Endometrial microvascular endothelial cells (primary cell): Measurements from ENCODE around the gene SLC36A1. TPM values are rescaled to one million over a fixed set of nuclear protein-coding genes. Genes with fewer than 3 reads are reported as not detected.

Experiments
- in situ Hi-C: cut with HindIII; loops from 2 replicates; pipeline ENCODE4 v1.10.0; 2017; ENCODE audit warnings: low sequenced_read_pairs, low pct_unique_long_range_greater_than_20kb; ENCODE audit errors: inconsistent ontology term
- total RNA-seq: library from RNA; depleted of rRNA; stranded (reverse); fragments of >200 nt; gene quantifications from one replicate; pipeline ENCODE4 v1.2.3, GENCODE V29; 2015; ENCODE audit errors: inconsistent ontology term

Gene SLC36A1
- total RNA-seq, 1 donor from 2014 or later: 5.6 TPM

GRCh38 chr5:151517122-151517920 is 69.9 kb downstream of the SLC36A1 start:
- in situ Hi-C loops: no loop called here

DNA sequence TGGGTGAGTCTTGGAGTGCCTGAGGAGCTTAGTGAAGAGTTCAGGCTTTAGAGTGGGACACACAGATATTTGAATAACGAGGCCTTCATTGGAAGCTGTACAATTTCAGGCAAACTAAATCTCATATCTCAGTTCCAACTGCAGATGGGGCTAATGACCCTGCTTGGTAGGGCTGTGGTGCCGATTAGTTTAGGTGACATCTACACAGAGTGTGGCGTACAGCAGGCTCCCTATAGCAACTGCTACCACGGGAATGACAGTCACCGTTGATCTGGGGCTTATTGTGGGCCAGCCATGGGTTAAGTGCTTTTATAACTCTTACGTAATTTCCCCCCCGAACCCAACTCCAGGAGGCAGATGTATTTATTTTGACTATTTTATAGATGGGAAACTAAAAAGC is 72.9 kb downstream of the SLC36A1 start:
- in situ Hi-C loops: no loop called here

DNA sequence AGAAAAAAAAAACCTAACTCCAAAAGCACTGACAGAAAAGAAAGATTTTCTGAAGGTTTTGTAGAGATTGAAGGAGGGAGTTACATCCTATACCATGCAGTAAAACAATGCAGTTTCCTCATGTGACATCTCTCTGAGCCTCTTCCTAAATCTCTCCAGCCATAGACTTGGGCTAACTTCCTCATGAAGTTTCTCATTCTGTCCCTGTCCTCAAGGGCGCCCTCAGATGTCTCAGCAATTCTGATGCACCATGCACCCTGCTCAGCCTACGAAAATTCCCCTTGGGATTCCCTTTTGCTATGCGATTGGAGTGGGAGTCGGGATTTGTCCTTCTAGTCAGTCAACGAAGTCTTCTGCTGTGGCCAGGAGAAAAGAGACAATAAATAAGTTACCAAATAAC is 74.8 kb downstream of the SLC36A1 start:
- in situ Hi-C loops: no loop called here

DNA sequence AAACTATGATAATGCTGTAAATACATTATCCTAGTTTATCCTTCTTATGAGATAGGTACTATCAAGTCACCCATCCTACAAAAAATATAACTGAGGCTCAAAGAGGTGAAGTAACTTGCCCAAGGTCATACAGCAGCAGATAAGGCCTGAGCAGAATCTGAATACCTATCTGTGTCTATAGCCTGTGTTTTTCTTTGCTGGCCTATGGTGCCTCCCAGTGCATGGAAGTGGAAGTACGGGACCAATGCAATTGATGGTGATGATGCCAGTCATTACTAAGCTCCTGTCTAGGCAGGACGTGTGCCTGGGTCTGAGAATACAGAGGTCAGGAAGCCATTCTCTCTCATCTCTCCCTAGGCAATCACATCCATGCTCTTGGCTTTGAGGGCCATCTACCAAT is 75.9 kb downstream of the SLC36A1 start:
- in situ Hi-C loops: no loop called here

- in situ Hi-C loops: no loop called here
Observed at GRCh38 chr5:151528153-151528552, 80.8 kb downstream of the SLC36A1 start.

- in situ Hi-C loops: no loop called here
Observed at GRCh38 chr5:151528996-151529395, 81.6 kb downstream of the SLC36A1 start.

DNA sequence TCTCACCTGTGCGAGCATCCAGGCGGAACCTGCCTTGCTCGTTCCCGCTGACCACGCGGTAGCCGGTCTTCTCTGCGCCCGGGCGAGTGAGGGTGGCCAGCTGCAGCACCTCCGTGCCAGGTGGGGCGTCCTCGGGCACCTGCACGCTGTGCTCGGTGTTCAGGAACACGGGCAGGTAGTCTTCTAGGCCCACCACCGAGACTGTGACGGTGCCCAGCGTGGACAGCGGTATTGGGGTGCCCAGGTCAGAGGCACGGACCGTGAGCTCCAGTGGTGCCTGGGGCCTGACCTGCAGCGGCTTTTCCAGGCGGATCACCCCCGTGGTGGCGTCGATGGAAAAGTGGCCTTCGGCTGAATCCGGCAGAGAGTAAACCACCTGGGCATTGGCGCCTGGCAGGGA is 84.2 kb downstream of the SLC36A1 start:
- in situ Hi-C loops: no loop called here

DNA sequence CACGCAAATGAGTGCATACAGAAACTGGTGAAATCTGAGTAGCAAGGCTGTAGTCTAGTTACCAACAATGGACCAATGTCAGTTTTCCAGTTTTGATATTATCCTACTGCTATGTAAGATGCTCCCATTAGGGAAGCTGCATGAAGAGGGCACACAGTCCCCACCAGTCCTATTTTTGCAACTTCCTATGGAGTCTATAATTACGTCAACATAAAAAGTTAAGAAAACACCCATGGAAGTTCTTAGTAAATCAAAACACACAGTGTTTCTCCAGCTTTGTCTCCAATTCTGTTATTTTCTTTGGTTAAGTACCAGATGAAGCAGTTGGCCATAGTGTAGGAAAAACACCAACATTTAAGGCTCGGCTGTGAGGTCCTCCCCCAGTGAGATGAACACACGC is 85.0 kb downstream of the SLC36A1 start:
- in situ Hi-C loops: no loop called here

- in situ Hi-C loops: no loop called here
Observed at GRCh38 chr5:151534350-151534749, 86.9 kb downstream of the SLC36A1 start.

- in situ Hi-C loops: no loop called here
Observed at GRCh38 chr5:151537044-151537443, 89.6 kb downstream of the SLC36A1 start.

DNA sequence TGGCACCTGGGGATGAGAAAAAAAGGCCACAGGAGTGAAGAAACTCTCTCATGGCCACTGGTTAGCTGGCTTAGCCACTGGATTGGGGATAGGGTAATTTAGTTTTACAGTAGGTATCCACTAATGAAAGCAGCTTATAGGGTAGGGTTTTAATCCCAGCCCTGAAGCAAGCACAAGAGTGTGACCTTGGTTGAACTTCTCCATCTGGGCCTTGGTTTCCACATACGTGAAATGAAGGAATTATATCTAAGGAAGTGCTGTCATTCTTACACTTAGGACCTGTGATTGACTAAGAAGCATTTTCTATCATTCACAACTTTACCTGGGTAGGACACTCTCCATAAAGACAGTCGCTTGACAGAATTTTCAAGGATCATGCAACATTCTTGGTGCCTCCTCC is 94.2 kb downstream of the SLC36A1 start:
- in situ Hi-C loops: no loop called here

Other genes with a start within 250 kb of the SLC36A1 start
- gene CCDC69, start 223.5 kb upstream of the SLC36A1 start, total RNA-seq: 28.3 TPM
- 36.6 TPM for gene GM2A, start 194.4 kb upstream of the SLC36A1 start, total RNA-seq
- gene SLC36A3, start 143.8 kb upstream of the SLC36A1 start, total RNA-seq: not detected
- gene SLC36A2, start 100.0 kb upstream of the SLC36A1 start, total RNA-seq: not detected
- not detected for gene FAT2, start 143.7 kb downstream of the SLC36A1 start, total RNA-seq
- gene SPARC, start 239.3 kb downstream of the SLC36A1 start, total RNA-seq: 1,193 TPM